ENCODE data around the gene TACC2. TPM values are rescaled to one million over a fixed set of nuclear protein-coding genes. Genes with fewer than 3 reads are reported as not detected.

TACC2 gene
- total and polyA plus RNA-seq, 8 donors = 17.9 to 43.6 (median 23.6) TPM

- Histone ChIP-seq H3K27ac (no peak overlapping the region), H3K27me3 (no peaks in the 10 kb centered on the region), H3K36me3 (no peaks in the 10 kb centered on the region), H3K9me3 (no peaks in the 10 kb centered on the region), H3K4me3 (no peak overlapping the region), H3K4me1 (no peaks in the 10 kb centered on the region)
- intact Hi-C loops (cut with DNase I) = no loop called here
- no peak for FAIRE-seq
- no peak for ATAC-seq
- TF ChIP-seq CTCF (IDR thresholded peaks at IDR 0.05) = no peak
- 94 to 95% methylated on average over 6 of the region's 6 CpGs for WGBS, 2 donors
- peak in 1 of 6 donors; percentile 6 for DNase-seq
Measured at GRCh38 chr10:122276611-122277208, 287.7 kb downstream of the TACC2 start.

- intact Hi-C loops (cut with DNase I) = no loop called here
- no peaks in the 10 kb centered on the region for H3K27me3 ChIP-seq
- H3K4me1 ChIP-seq = no peaks in the 10 kb centered on the region
- FAIRE-seq (no peak), DNase-seq (peak in 1 of 6 donors; percentile 16), ATAC-seq (no peak)
- H3K27ac ChIP-seq = no peak overlapping the region
- H3K9me3 ChIP-seq = no peaks in the 10 kb centered on the region
- H3K4me3 ChIP-seq = no peak overlapping the region
- H3K36me3 ChIP-seq = no peaks in the 10 kb centered on the region
- WGBS, 2 donors = 74 to 78% methylated on average over 10 of the region's 10 CpGs
- no peak for TF ChIP-seq CTCF (IDR thresholded peaks at IDR 0.05)
Measured at GRCh38 chr10:122277526-122278136, 288.7 kb downstream of the TACC2 start.

GRCh38 chr10:122279725-122280141, 290.8 kb downstream of the TACC2 start:
- no peaks in the 10 kb centered on the region for H3K36me3 ChIP-seq
- H3K27ac ChIP-seq = no peak overlapping the region
- WGBS, 2 donors = 27 to 37% methylated on average over 9 of the region's 9 CpGs
- no peaks in the 10 kb centered on the region for H3K9me3 ChIP-seq
- H3K27me3 ChIP-seq = no peaks in the 10 kb centered on the region
- peak in 3 of 4 donors; percentile 60 to 67 (median 63) for ATAC-seq
- no peak overlapping the region for H3K4me3 ChIP-seq
- DNase-seq = peak in 1 of 6 donors; percentile 38
- intact Hi-C loops (cut with DNase I) = no loop called here
- FAIRE-seq = no peak
- no peaks in the 10 kb centered on the region for H3K4me1 ChIP-seq
- TF ChIP-seq CTCF (IDR thresholded peaks at IDR 0.05) = peak in 1 of 4 donors; percentile 17

GRCh38 chr10:122280156-122280555, 291.2 kb downstream of the TACC2 start:
- 56 to 70% methylated on average over 7 of the region's 7 CpGs for WGBS, 2 donors
- H3K36me3 ChIP-seq = no peaks in the 10 kb centered on the region
- no peak overlapping the region for H3K4me3 ChIP-seq
- DNase-seq (no peak), ATAC-seq (no peak), FAIRE-seq (no peak)
- no peak for TF ChIP-seq CTCF (IDR thresholded peaks at IDR 0.05)
- H3K9me3 ChIP-seq = no peaks in the 10 kb centered on the region
- no peak overlapping the region for H3K27ac ChIP-seq
- intact Hi-C loops (cut with DNase I) = no loop called here
- H3K4me1 ChIP-seq = no peaks in the 10 kb centered on the region
- H3K27me3 ChIP-seq = no peaks in the 10 kb centered on the region

- Histone ChIP-seq H3K4me3 (no peak overlapping the region), H3K27me3 (no peaks in the 10 kb centered on the region), H3K9me3 (no peaks in the 10 kb centered on the region), H3K27ac (no peak overlapping the region), H3K4me1 (no peaks in the 10 kb centered on the region), H3K36me3 (no peaks in the 10 kb centered on the region)
- TF ChIP-seq CTCF (IDR thresholded peaks at IDR 0.05) = no peak
- DNase-seq (no peak), ATAC-seq (no peak), FAIRE-seq (no peak)
- intact Hi-C loops (cut with DNase I) = no loop called here
- 79 to 91% methylated on average over 7 of the region's 7 CpGs for WGBS, 2 donors
Measured at GRCh38 chr10:122281018-122281626, 292.2 kb downstream of the TACC2 start.

Measured in pancreas (tissue), 10 donors.